Heart right ventricle (tissue), 16 donors: ENCODE measurements around the gene CDK11B. TPM values are rescaled to one million over a fixed set of nuclear protein-coding genes. Genes with fewer than 3 reads are reported as not detected.

Source experiments
- ATAC-seq, 8 donors: fragments of 200-7000 bp; cut with Tn5 transposase; one replicate each; pipeline ENCODE4 v1.9.1; 2020; ENCODE audit warnings: mild to moderate bottlenecking in 8 of 8, moderate library complexity in 8 of 8, moderate number of reproducible peaks in 1 of 8
- DNase-seq, 2 donors: peaks; one replicate each; pipeline ENCODE4 v3.0.0-alpha.2; 2020
- H3K27ac ChIP-seq, 10 donors: fragments of 200-600 bp; sonication (generic) in 2 of 10; one replicate each; pipeline versions ENCODE4 v1.5.0 to v1.8.0; 2020 to 2022; ENCODE audit warnings: mild to moderate bottlenecking in 3 of 10
- H3K27me3 ChIP-seq, 7 donors: fragments of 200-600 bp; one replicate each; pipeline ENCODE4 v1.8.0; 2021 to 2022; ENCODE audit warnings: mild to moderate bottlenecking in 2 of 7
- H3K36me3 ChIP-seq, 9 donors: fragments of 200-600 bp; sonication (generic) in 1 of 9; one replicate each; pipeline versions ENCODE4 v1.5.0 to v1.8.0; 2020 to 2022; ENCODE audit warnings: mild to moderate bottlenecking in 2 of 9
- H3K4me1 ChIP-seq, 9 donors: fragments of 200-600 bp; sonication (generic) in 1 of 9; one replicate each; pipeline versions ENCODE4 v1.5.0 to v1.8.0; 2020 to 2022; ENCODE audit warnings: mild to moderate bottlenecking in 4 of 9
- H3K4me3 ChIP-seq, 10 donors: fragments of 200-600 bp; sonication (generic) in 2 of 10; one replicate each; pipeline versions ENCODE4 v1.5.0 to v1.8.0; 2020 to 2022; ENCODE audit warnings: mild to moderate bottlenecking in 7 of 10, moderate library complexity in 2 of 10
- H3K9me3 ChIP-seq, 11 donors: fragments of 200-600 bp in 10 of 11; sonication (generic) in 2 of 11; one replicate each; pipeline versions ENCODE4 v1.5.0 to v1.8.0; 2013 to 2022; ENCODE audit warnings: mild to moderate bottlenecking in 2 of 11, control low read depth in 1 of 11, moderate library complexity in 1 of 11
- CTCF ChIP-seq, 9 donors: fragments of 200-600 bp; sonication (generic) in 2 of 9; IDR thresholded peaks; one replicate each; pipeline versions ENCODE4 v1.5.0 to v1.8.0; 2021 to 2022; ENCODE audit warnings: antibody characterized with exemption in 9 of 9, mild to moderate bottlenecking in 5 of 9, moderate library complexity in 1 of 9
- WGBS, 2 donors: extraction: QIAGEN DNeasy Blood & Tissue Kit; methylation state at CpG; one replicate each; pipeline ENCODE4 v1.1.7; 2013; ENCODE audit warnings: inconsistent platforms in 1 of 2; 5-methylcytosine and 5-hydroxymethylcytosine counted together
- intact Hi-C, 10 donors: fragments of 100-400 bp; cut with DNase I; formaldehyde crosslinking; loops; one replicate each; pipeline versions ENCODE4 v1.11.1 to v1.14.2; 2022
- polyA plus RNA-seq, 2 donors: library from polyadenylated mRNA; stranded (reverse); fragments of 200-250 nt; gene quantifications; one replicate each; pipeline ENCODE4 v1.2.3, GENCODE V29; 2013
- total RNA-seq, 10 donors: library from RNA; stranded (reverse); fragmentation: NEBNext Ultra II Directional in 3 of 10; extraction: Animal tissue kit (Norgen Biotek cat#: 25700) in 3 of 10; gene quantifications; one replicate each; pipeline versions ENCODE4 v1.2.1 to v1.2.4, GENCODE V29; 2021 to 2023
- donor health status: Arrhythmogenic right ventricular cardiomyopathy.
- donor health status: ischemic (EF 13 %, LVEDD 7.1; RV severe dilation, severe dysfunction).
- donor health status: healthy with polysubstance abuse.
- donor health status: DM: no; HTN: yes; CAD: no.
- donor health status: DM: no; HTN: no; CAD: no.
- donor health status: ischemic (EF 25% LVEDD 6.9; RV normal size, moderate dysfunction).
- donor health status: ischemic (EF 25% LVEDD 5.7; RV mildly dilated, moderate dysfunction).
- donor health status: healthy.
- donor health status: DM: yes; HTN: yes; CAD: no.
- donor health status: Ischemic cardiomyopathy.
- donor health status: ischemic (EF 35%, LVEDD 5.7; RV mildly dilated, moderate dysfunction).
- donor health status: nonischemic (EF 11% LVEDD 7.7; RV severe dilation, severe dysfunction).
- donor health status: DM: yes; HTN: yes; CAD: no.
- donor health status: PGD.
- donor health status: ischemic (EF 29% LVEDD 5.4; RV normal size, mild dysfunction).
- donor health status: nonischemic (EF 23%, LVEDD 6.1; RV moderate dilation, normal function).

CDK11B gene
- total and polyA plus RNA-seq, 12 donors = 20.9 to 34.1 (median 24.2) TPM

GRCh38 chr1:1602304-1602967, 56.4 kb downstream of the CDK11B start:
- Histone ChIP-seq H3K9me3 (no peaks in the 10 kb centered on the region), H3K27me3 (peaks cover 13 to 54% (median 43%) of the 10 kb centered on the region in 7 donors), H3K4me1 (peaks cover 0 to 25% (median 14%) of the 10 kb centered on the region in 9 donors), H3K36me3 (no peaks in the 10 kb centered on the region), H3K4me3 (no peak overlapping the region), H3K27ac (no peak overlapping the region)
- 52 to 54% methylated on average over 18 of the region's 18 CpGs for WGBS, 2 donors
- DNase-seq (no peak), ATAC-seq (no peak)
- TF ChIP-seq CTCF (IDR thresholded peaks at IDR 0.05) = no peak
- intact Hi-C loops = no loop called here

- H3K4me3 ChIP-seq = no peak overlapping the region
- H3K27ac ChIP-seq = no peak overlapping the region
- H3K27me3 ChIP-seq = peaks cover 13 to 59% (median 44%) of the 10 kb centered on the region in 7 donors
- H3K4me1 ChIP-seq = peaks cover 0 to 30% (median 14%) of the 10 kb centered on the region in 9 donors
- H3K36me3 ChIP-seq = no peaks in the 10 kb centered on the region
- no peak for ATAC-seq
- intact Hi-C loops = no loop called here
- TF ChIP-seq CTCF (IDR thresholded peaks at IDR 0.05) = no peak
- WGBS, 2 donors = 87 to 91% methylated on average over 15 of the region's 15 CpGs
- DNase-seq = no peak
- H3K9me3 ChIP-seq = no peaks in the 10 kb centered on the region
Measured at GRCh38 chr1:1601564-1602303, 57.1 kb downstream of the CDK11B start.

- H3K27ac ChIP-seq = no peak overlapping the region
- H3K36me3 ChIP-seq = no peaks in the 10 kb centered on the region
- H3K4me3 ChIP-seq = peak overlapping the region in 3 of 10 donors; percentile 37 to 54 (median 49)
- no peak for ATAC-seq
- H3K27me3 ChIP-seq = peaks cover 13 to 66% (median 49%) of the 10 kb centered on the region in 7 donors
- H3K4me1 ChIP-seq = peaks cover 0 to 30% (median 14%) of the 10 kb centered on the region in 9 donors
- no peak for TF ChIP-seq CTCF (IDR thresholded peaks at IDR 0.05)
- intact Hi-C loops = no loop called here
- WGBS, 2 donors = 74 to 76% methylated on average over 20 to 22 of the region's 22 CpGs
- DNase-seq = no peak
- no peaks in the 10 kb centered on the region for H3K9me3 ChIP-seq
Measured at GRCh38 chr1:1600861-1601563, 57.8 kb downstream of the CDK11B start.
